Activated CD4-positive, alpha-beta T cell treated with anti-CD3 and anti-CD28 coated beads, Interleukin-2, amount 10 ng/mL, durations not matched to agents 24 days and 14 days (primary cell): Measurements from ENCODE around the gene COX5B. TPM values are rescaled to one million over a fixed set of nuclear protein-coding genes. Genes with fewer than 3 reads are reported as not detected.
A peak's percentile ranks its signal among the peaks of the same experiment; 100 is the strongest.

ENCODE experiments used
- DNase-seq: peaks from one replicate; pipeline ENCODE4 v3.0.0; 2022
- H3K27ac Mint-ChIP-seq: one replicate; pipeline ENCODE4 v1.8.0; 2022; ENCODE audit warnings: mild to moderate bottlenecking, mixed read lengths
- H3K27me3 Mint-ChIP-seq: one replicate; pipeline ENCODE4 v1.8.0; 2022; ENCODE audit warnings: mixed read lengths
- H3K36me3 Mint-ChIP-seq: one replicate; pipeline ENCODE4 v1.8.0; 2022; ENCODE audit warnings: low read depth, mild to moderate bottlenecking, mixed read lengths
- H3K4me1 Mint-ChIP-seq: one replicate; pipeline ENCODE4 v1.8.0; 2021; ENCODE audit warnings: mixed read lengths
- H3K4me3 Mint-ChIP-seq: one replicate; pipeline ENCODE4 v1.8.0; 2022; ENCODE audit warnings: mild to moderate bottlenecking, moderate library complexity, mixed read lengths
- H3K9me3 Mint-ChIP-seq: one replicate; pipeline ENCODE4 v1.8.0; 2021; ENCODE audit warnings: mixed read lengths
- intact Hi-C: fragments of 100-400 bp; cut with micrococcal nuclease; formaldehyde crosslinking; loops from one replicate; pipeline ENCODE4 v1.15.1; 2023
- total RNA-seq: library from RNA; stranded (reverse); gene quantifications from 2 replicates; pipeline ENCODE4 v1.2.3, GENCODE V29; 2022

Gene COX5B
- total RNA-seq, 1 donor from 2014 or later, result 227 TPM

- H3K4me3 Mint-ChIP-seq, result peak overlapping the region; percentile 38
- peak overlapping the region; percentile 54 for H3K27ac Mint-ChIP-seq
- peak; percentile 97 for DNase-seq
- H3K36me3 Mint-ChIP-seq, result no peaks in the 10 kb centered on the region
- H3K4me1 Mint-ChIP-seq, result peaks cover 12% of the 10 kb centered on the region
- no peaks in the 10 kb centered on the region for H3K9me3 Mint-ChIP-seq
- H3K27me3 Mint-ChIP-seq, result peaks cover 2% of the 10 kb centered on the region
- intact Hi-C loops, result loop anchor here (1.0 to 5.0 kb wide), 3 partner anchors 33 to 107 kb away; partner anchors contain the start of genes ACTR1B and COX5B
Observed at GRCh38 chr2:97697252-97698235, 51.7 kb downstream of the COX5B start.

Other genes starting within 250 kb of the COX5B start
- 40.0 and 40.1 TPM in 2 replicates for gene ANKRD36B, start 56.2 kb upstream of the COX5B start, total RNA-seq
- 122 TPM in 2 replicates for gene ACTR1B, start 18.0 kb downstream of the COX5B start, total RNA-seq
- gene C2orf92, start 23.7 kb downstream of the COX5B start, total RNA-seq, result 16.8 and 16.9 TPM in 2 replicates
- gene ZAP70, start 67.5 kb downstream of the COX5B start, total RNA-seq, result 240 and 242 TPM in 2 replicates